Measurements from ENCODE around the gene VMAC. TPM values are rescaled to one million over a fixed set of nuclear protein-coding genes. Genes with fewer than 3 reads are reported as not detected.

Gene VMAC
- total and polyA plus RNA-seq, 2 of the 13 experiments (the other 11 are each of a cell fraction or from before 2014, with no cell fraction given) = 2.4 TPM

GRCh38 chr19:5895890-5896289, 8.8 kb upstream of the VMAC start:
- intact Hi-C loops (cut with micrococcal nuclease; ENCODE audit: unreplicated experiment) = no loop called here
- POLR2A ChIA-PET = interaction anchor here (0.6 to 1.5 kb wide), 2 partner anchors 8 to 112 kb away, joined by 3 to 7 read pairs; partner anchors contain the start of gene NDUFA11
- Histone ChIP-seq H3K9ac (ENCODE audit: insufficient read depth, low read depth, low read length) (no peak overlapping the region), H3K4me3 (replicated peaks in 1 of 3; ENCODE audit: insufficient read depth in 1 of 3, low read depth in 2 of 3, low read length in 3 of 3) (no peak overlapping the region), H3K36me3 (replicated peaks in 1 of 2; ENCODE audit: control insufficient read depth in 1 of 2, insufficient read depth in 2 of 2, low read length in 2 of 2) (peaks cover 7 to 37% of the 10 kb centered on the region in 2 experiments; a peak in 4 of 5 replicates), H3K4me1 (ENCODE audit: insufficient read depth, low read length) (peaks cover 33% of the 10 kb centered on the region), H2AFZ (ENCODE audit: low read length) (no peak overlapping the region), H4K20me1 (ENCODE audit: insufficient read depth, low read length) (0 out of 2 replicates have a peak, but pooled peaks cover 7% of the 10 kb centered on the region), H3K27ac (ENCODE audit: extremely low read length, insufficient read depth, low read length) (no peak overlapping the region), H3K9me3 (ENCODE audit: low read length) (no peaks in the 10 kb centered on the region), H3K4me2 (ENCODE audit: low read depth, low read length) (no peak overlapping the region), H3K79me2 (ENCODE audit: insufficient read depth, low read length) (peaks cover 19% of the 10 kb centered on the region), H3K27me3 (ENCODE audit: control insufficient read depth in 1 of 2, insufficient read depth in 2 of 2, low read length in 2 of 2) (no peaks in the 10 kb centered on the region)
- DNase-seq (ENCODE audit: low spot score) (no peak), FAIRE-seq (no peak), ATAC-seq (no peak)
- 92% methylated on average over 8 of the region's 8 CpGs for WGBS (ENCODE audit: low lambda C conversion rate)
- in situ Hi-C loops (cut with HindIII; ENCODE audit: extremely low pct_ligation_motif_present, low pct_unique_long_range_greater_than_20kb) = no loop called here
- BruUV-seq (replicated peaks) = no TSS peak
- CTCF ChIA-PET (ENCODE audit: low intra/inter-chr PET ratio, low total read pairs) = no interaction called here
- TF ChIP-seq YEATS4 (CRISPR knock-in tag; IDR thresholded peaks at IDR 0.05; ENCODE audit: borderline replicate concordance) = no peak
- no peak for TF ChIP-seq MNT (IDR thresholded peaks at IDR 0.05)
- no peak for TF ChIP-seq ZNF709 (CRISPR knock-in tag; IDR thresholded peaks at IDR 0.05)
- no peak for TF ChIP-seq MEIS2 (CRISPR knock-in tag; IDR thresholded peaks at IDR 0.05)
- TF ChIP-seq TCF7 (IDR thresholded peaks at IDR 0.05; ENCODE audit: low read depth) = no peak
- no peak for TF ChIP-seq NR0B2 (CRISPR knock-in tag; IDR thresholded peaks at IDR 0.05)
- no peak for TF ChIP-seq ZNF12 (CRISPR knock-in tag; IDR thresholded peaks at IDR 0.05)
- TF ChIP-seq ZFP82 (CRISPR knock-in tag; IDR thresholded peaks at IDR 0.05; ENCODE audit: borderline replicate concordance) = no peak
- TF ChIP-seq PAXIP1 (CRISPR knock-in tag; conservative IDR thresholded peaks at IDR 0.05) = no peak
- no peak for TF ChIP-seq FOXP4 (CRISPR knock-in tag; IDR thresholded peaks at IDR 0.05)
- TF ChIP-seq THYN1 (CRISPR knock-in tag; IDR thresholded peaks at IDR 0.05; ENCODE audit: borderline replicate concordance, low read depth) = no peak
- no peak for TF ChIP-seq HCFC1 (IDR thresholded peaks at IDR 0.05; ENCODE audit: low read depth, low read length)
- no peak for TF ChIP-seq ZNF180 (CRISPR knock-in tag; IDR thresholded peaks at IDR 0.05; ENCODE audit: borderline replicate concordance, low read depth)
- no peak for TF ChIP-seq NR2F2 (IDR thresholded peaks at IDR 0.05; ENCODE audit: borderline replicate concordance, low read depth)
- TF ChIP-seq HOMEZ (CRISPR knock-in tag; IDR thresholded peaks at IDR 0.05; ENCODE audit: low read depth) = no peak
- TF ChIP-seq ZNF777 (CRISPR knock-in tag; IDR thresholded peaks at IDR 0.05) = no peak
